Stimulated activated memory B cell treated with anti-CD40 and anti-IgM and Interleukin-4, amounts not matched to agents 10 μg/mL and 1 μg/mL and 100 μg/mL, for 72 hours (primary cell): ENCODE data around the gene CCNK.

Experiments
- ATAC-seq: fragments of 150-1000 bp; cut with Tn5 transposase; 2 replicates; pipeline ENCODE4 v1.10.0; 2021
- H3K27ac Mint-ChIP-seq: one replicate; pipeline ENCODE4 v1.8.0; 2022; ENCODE audit warnings: mild to moderate bottlenecking, mixed read lengths
- H3K27me3 Mint-ChIP-seq: one replicate; pipeline ENCODE4 v1.8.0; 2022; ENCODE audit warnings: mixed read lengths
- H3K36me3 Mint-ChIP-seq: one replicate; pipeline ENCODE4 v1.8.0; 2022; ENCODE audit warnings: mixed read lengths
- H3K4me1 Mint-ChIP-seq: one replicate; pipeline ENCODE4 v1.8.0; 2022; ENCODE audit warnings: mixed read lengths
- H3K4me3 Mint-ChIP-seq: one replicate; pipeline ENCODE4 v1.8.0; 2022; ENCODE audit warnings: mild to moderate bottlenecking, moderate library complexity, mixed read lengths
- H3K9me3 Mint-ChIP-seq: one replicate; pipeline ENCODE4 v1.8.0; 2022; ENCODE audit warnings: mixed read lengths

The CCNK gene

DNA sequence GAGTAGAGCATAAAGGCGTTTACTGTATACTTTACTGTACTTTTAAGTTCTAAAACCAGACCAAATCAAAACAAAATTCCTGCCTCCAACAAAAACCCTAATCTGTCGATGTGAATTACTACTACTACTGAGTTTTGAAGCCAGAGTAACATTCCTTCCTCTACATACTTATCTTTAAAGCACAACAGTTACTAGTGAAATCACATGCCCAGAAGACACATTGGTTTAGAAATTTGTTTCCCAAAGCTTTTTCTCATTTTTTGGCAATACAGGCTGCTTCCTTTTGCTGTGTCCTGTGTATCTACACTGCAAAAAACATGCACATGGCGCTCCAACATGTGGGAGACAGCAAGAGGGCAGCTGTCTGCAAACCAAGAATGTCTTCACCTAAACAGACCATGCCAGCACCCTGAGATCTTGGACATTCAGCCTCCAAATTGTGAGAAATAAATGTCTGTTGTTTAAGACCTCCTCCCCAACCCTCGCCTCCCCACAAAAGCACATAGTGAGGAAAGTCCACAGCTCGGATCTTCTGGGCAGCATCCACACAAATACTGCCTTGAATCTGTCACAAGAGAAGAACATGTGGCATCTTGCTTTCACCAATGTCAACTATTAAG is 21.6 kb upstream of the CCNK start:
- H3K27ac Mint-ChIP-seq: no peak overlapping the region
- no peaks in the 10 kb centered on the region for H3K9me3 Mint-ChIP-seq
- H3K4me3 Mint-ChIP-seq: no peak overlapping the region
- peaks cover 71% of the 10 kb centered on the region for H3K36me3 Mint-ChIP-seq
- H3K4me1 Mint-ChIP-seq: no peaks in the 10 kb centered on the region
- H3K27me3 Mint-ChIP-seq: no peaks in the 10 kb centered on the region
- ATAC-seq: no peak

DNA sequence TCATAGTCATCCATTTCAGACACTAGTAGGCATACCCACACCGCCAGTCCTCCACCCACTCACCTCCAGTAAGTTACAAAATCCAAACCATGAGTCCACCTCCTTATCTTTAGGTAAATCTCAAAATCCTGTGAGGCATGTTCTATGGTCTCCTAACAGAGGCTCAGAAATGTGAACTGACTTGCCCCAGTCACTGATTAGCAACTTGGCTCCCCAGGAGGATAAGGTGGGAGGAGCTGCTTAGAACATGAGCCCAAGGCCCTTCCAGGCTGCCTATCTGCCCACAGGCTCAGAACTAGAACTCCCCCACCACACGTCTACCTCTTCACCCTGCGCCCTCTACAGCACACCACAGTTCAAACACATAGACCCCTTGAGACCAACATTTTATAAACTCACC is 20.4 kb upstream of the CCNK start:
- H3K27me3 Mint-ChIP-seq: no peaks in the 10 kb centered on the region
- peaks cover 73% of the 10 kb centered on the region for H3K36me3 Mint-ChIP-seq
- H3K9me3 Mint-ChIP-seq: no peaks in the 10 kb centered on the region
- no peak for ATAC-seq
- H3K27ac Mint-ChIP-seq: no peak overlapping the region
- H3K4me3 Mint-ChIP-seq: no peak overlapping the region
- no peaks in the 10 kb centered on the region for H3K4me1 Mint-ChIP-seq

DNA sequence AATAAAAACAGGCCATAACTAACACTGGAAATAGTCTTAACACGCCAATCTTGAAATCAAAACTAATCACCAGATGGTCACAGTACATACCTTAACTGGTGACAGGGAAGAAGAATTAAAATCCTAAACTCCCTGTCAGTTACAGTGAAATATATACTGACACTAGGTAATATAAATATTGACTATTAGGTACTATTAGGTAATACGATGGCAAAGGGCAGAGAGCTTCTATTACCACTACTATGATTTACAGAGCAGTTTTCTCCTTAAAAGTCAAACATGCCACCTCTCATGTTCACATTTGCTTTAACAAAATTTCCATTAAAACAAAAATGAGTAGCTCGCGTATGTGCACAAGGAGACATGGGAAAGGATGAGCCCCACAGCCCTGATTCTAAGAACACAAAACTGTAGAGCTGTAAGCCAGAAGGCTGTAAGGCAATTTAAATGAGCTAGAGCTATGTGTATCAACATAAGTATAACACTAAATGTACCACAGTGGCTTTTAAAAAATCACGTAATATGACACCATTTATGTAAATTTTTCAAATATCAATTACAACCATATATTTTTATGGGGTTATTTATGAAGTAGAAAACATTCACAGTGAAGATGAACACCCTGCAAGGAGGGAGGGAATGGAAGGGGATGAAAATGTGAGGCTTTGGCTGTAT is 19.7 kb upstream of the CCNK start:
- Mint-ChIP-seq H3K4me1 (no peaks in the 10 kb centered on the region), H3K9me3 (no peaks in the 10 kb centered on the region), H3K36me3 (peaks cover 72% of the 10 kb centered on the region), H3K27ac (no peak overlapping the region), H3K27me3 (no peaks in the 10 kb centered on the region), H3K4me3 (no peak overlapping the region)
- ATAC-seq: no peak

DNA sequence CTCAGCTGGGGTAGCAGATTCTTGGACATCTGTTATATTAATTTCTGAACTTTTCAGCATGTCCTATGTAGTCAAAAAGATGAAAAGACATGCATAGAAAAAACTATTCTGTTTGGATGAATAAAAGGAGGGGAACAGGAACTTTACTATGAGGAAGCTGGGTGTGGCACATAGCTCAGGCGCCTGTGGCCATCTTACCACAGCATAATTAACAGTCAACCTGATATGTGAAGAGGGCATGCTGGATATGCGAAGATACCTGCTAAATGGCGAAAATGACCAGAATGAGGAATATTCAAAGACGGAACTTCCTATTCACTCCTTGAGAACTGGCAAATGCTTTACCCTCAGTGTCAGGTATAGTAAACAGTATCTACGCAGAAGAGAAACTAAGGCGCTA is 19.0 kb upstream of the CCNK start:
- no peaks in the 10 kb centered on the region for H3K9me3 Mint-ChIP-seq
- H3K36me3 Mint-ChIP-seq: peaks cover 65% of the 10 kb centered on the region
- H3K27me3 Mint-ChIP-seq: no peaks in the 10 kb centered on the region
- no peak overlapping the region for H3K4me3 Mint-ChIP-seq
- H3K4me1 Mint-ChIP-seq: no peaks in the 10 kb centered on the region
- no peak for ATAC-seq
- H3K27ac Mint-ChIP-seq: no peak overlapping the region

DNA sequence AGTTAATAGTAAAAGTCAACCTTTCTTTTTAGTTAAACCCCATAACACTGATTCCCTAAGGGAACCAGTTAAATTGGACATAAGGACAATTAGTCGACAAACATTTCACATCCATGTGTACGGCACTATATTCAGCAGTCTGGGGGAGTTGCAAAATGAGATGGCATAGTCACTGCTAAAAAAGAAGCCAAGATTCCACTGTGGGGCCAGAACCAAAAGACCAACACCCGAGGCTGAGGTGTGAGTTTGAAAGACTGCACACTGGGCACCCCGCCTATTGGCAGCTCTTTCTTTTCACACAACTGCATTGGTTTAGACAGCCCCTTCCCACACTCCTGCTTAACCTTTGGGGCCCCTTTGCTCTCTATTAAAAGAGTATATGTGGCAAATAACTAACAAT is 17.2 kb upstream of the CCNK start:
- no peak for ATAC-seq
- Mint-ChIP-seq H3K27ac (no peak overlapping the region), H3K4me3 (no peak overlapping the region), H3K4me1 (peaks cover 16% of the 10 kb centered on the region), H3K9me3 (no peaks in the 10 kb centered on the region), H3K36me3 (peaks cover 56% of the 10 kb centered on the region), H3K27me3 (no peaks in the 10 kb centered on the region)

DNA sequence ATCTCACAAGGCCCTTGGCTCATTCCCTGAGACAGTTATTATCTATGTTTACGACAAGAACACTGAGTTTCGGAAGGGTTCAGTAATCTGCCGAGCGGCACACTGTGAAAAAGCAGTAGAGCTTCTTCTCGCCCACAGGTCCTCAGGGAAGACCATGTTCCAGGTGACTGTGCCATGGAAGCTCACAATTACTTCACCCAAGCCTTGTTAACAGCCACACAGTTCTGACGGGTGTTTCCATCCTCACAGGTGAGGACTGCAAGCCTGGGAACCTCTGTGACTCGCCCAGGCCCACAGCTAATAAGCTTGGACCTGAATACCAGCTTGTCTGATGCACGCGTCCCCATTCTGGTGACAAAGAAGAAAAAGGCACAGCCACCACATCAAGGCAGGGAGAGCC is 15.9 kb upstream of the CCNK start:
- H3K27me3 Mint-ChIP-seq: no peaks in the 10 kb centered on the region
- H3K4me3 Mint-ChIP-seq: no peak overlapping the region
- peaks cover 24% of the 10 kb centered on the region for H3K4me1 Mint-ChIP-seq
- no peak for ATAC-seq
- H3K27ac Mint-ChIP-seq: no peak overlapping the region
- peaks cover 49% of the 10 kb centered on the region for H3K36me3 Mint-ChIP-seq
- no peaks in the 10 kb centered on the region for H3K9me3 Mint-ChIP-seq

DNA sequence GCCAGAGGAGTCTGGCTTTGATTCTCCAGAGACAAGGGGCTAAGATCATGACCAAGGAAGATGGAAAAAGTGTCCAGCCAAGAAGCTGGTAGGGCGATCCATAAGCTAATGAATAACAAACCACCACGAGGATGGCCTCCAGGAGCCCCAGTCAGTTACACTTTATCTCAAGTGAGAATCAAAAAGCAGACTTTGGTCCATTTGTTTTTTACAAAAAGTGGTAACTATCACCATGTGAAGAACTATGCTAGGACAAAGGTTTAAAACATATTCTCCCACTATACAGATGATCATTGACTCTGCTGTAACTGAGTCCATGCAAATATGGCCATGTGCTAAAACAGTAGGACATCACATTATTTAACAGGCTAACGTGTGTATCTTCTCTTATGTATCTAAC is 14.5 kb upstream of the CCNK start:
- no peak overlapping the region for H3K4me3 Mint-ChIP-seq
- peaks cover 33% of the 10 kb centered on the region for H3K4me1 Mint-ChIP-seq
- H3K9me3 Mint-ChIP-seq: no peaks in the 10 kb centered on the region
- H3K27me3 Mint-ChIP-seq: no peaks in the 10 kb centered on the region
- ATAC-seq: no peak
- H3K36me3 Mint-ChIP-seq: peaks cover 37% of the 10 kb centered on the region
- H3K27ac Mint-ChIP-seq: no peak overlapping the region

DNA sequence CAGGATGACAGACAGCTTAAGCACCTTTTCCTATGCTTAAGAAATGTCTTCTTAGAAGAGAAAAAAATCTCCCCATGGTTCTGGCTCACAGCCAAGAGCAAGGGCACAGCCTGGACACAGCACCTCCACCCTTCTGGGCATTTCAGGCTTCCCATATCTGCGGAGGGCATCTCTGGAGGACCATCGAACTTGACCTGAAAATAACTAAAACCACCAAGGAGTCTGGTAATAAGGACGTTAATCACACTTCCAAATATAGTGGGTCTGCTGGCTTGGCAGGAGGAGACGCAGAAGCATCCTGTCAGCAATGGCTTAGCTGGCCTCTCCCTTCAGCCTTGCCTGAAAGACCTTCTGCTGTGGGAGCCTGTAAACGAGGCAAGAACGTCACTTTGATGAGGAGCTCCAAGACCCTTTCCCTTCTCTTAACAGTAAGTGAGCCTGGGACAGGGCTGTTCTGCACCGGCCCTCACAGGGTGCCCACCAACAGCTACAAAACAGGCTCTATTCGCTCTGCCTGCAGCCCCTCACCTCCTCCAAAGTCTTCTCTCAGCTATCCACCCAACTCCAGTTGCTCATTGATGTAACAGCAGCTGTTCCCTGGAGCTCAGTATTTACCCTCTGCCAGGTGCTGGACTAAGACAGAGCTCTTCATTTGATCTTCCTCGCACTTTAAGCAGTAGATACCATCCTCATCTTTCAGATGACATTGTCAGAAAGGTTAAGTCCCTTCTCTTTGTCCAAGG is 13.7 kb upstream of the CCNK start:
- Mint-ChIP-seq H3K4me3 (no peak overlapping the region), H3K27me3 (no peaks in the 10 kb centered on the region), H3K4me1 (peaks cover 33% of the 10 kb centered on the region)

DNA sequence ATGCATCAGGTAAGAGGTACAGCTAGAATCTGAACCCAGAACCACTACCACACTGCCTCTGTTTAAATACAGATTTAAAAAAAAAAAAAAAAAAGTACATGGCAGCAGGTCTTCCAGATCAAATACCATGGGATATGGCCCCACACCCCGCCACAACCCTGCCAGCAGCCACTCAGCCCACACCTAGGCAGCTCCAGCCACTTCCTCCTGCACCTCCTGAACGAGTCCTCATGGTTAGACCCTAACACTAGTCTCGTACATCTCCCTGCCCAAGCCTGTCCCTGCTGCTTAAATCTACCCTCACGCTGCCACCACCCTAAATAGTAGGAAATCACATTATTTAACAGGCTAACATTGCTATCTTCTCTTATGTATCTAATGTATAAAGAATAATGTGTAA is 13.1 kb upstream of the CCNK start:
- Mint-ChIP-seq H3K27ac (no peak overlapping the region), H3K4me1 (peaks cover 36% of the 10 kb centered on the region), H3K36me3 (peaks cover 24% of the 10 kb centered on the region), H3K9me3 (no peaks in the 10 kb centered on the region), H3K27me3 (no peaks in the 10 kb centered on the region), H3K4me3 (no peak overlapping the region)
- ATAC-seq: no peak

More for the DNA sequence above, 13.7 kb upstream of the CCNK start:
- ATAC-seq: no peak
- H3K36me3 Mint-ChIP-seq: peaks cover 30% of the 10 kb centered on the region
- no peaks in the 10 kb centered on the region for H3K9me3 Mint-ChIP-seq
- H3K27ac Mint-ChIP-seq: no peak overlapping the region

DNA sequence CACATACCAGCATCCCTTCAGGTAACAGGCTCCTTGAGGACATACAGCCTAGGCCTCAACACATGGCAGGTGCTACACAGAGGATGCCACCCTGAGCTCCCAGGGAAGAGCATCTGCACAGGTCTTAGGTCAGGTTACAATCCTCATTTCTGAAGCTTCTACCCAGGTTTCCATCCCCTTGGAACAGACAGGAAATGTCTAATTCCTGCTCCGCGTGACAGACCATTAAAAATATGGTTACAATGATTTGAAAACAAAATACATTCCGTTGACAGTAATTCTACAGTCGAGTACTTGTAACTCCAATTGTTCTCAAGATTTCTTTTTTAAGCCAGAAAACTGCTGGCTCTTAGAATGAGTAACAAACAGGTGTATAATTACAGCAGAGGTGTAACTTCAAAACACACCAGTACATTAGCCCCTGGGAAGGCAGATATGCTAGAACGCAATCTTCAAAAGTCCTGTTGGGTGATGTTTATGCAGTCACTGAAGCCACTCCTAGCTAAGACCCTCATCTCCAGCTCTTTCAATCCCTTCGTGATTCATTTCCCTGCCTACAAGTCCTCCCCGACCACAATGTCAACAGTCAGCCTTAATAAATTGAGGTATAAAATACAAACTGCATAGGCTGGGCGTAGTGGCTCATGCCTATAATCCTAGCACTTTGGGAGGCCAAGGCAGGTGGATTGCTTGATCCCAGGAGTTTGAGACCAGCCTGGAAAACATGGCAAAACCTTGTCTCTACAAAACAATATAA is 12.2 kb upstream of the CCNK start:
- no peak for ATAC-seq
- Mint-ChIP-seq H3K27ac (no peak overlapping the region), H3K27me3 (no peaks in the 10 kb centered on the region), H3K4me3 (no peak overlapping the region), H3K4me1 (peaks cover 38% of the 10 kb centered on the region), H3K9me3 (no peaks in the 10 kb centered on the region), H3K36me3 (peaks cover 15% of the 10 kb centered on the region)

DNA sequence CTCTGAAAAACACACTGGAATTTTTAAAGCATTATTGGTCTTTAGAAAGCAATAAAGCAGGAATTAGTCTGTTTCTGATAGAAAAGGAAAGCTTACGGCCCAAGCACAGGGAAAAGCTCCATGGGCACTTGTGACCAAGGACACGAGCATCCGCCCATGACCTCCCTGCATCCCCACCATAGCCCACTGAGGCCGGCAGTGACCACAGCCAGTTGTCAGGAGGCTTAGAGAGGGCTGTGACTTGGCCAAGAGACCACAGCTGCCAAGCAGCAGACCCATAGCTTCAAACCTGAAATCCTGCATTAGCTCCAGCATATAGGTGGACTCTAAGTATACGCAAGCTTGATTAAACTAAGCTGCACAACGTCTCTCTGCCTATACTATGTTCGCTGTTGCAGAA is 9.5 kb upstream of the CCNK start:
- H3K27me3 Mint-ChIP-seq: no peaks in the 10 kb centered on the region
- H3K4me3 Mint-ChIP-seq: no peak overlapping the region
- no peaks in the 10 kb centered on the region for H3K9me3 Mint-ChIP-seq
- H3K36me3 Mint-ChIP-seq: no peaks in the 10 kb centered on the region
- no peak for ATAC-seq
- H3K4me1 Mint-ChIP-seq: peaks cover 42% of the 10 kb centered on the region
- no peak overlapping the region for H3K27ac Mint-ChIP-seq

DNA sequence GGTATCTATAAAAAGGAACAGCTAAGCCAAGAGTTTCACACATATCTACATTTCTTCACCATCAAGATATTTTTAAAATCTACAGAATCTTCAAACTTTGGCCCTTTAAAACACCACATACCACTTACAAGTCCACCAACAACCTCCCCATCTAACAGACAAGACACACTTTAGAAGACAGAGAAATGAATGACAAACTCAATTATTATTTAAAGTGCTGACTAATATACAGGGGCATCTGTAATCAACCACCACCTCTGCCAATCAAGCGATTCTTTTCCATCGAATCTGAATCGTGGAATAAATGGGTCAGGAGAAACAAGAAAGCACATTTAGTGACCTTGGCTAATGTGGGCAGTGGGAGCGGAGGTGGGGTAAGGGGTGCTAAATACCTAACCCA is 8.3 kb upstream of the CCNK start:
- Mint-ChIP-seq H3K4me3 (no peak overlapping the region), H3K27ac (no peak overlapping the region), H3K4me1 (peaks cover 38% of the 10 kb centered on the region), H3K9me3 (no peaks in the 10 kb centered on the region), H3K27me3 (no peaks in the 10 kb centered on the region), H3K36me3 (peaks cover under 1% of the 10 kb centered on the region)
- no peak for ATAC-seq

DNA sequence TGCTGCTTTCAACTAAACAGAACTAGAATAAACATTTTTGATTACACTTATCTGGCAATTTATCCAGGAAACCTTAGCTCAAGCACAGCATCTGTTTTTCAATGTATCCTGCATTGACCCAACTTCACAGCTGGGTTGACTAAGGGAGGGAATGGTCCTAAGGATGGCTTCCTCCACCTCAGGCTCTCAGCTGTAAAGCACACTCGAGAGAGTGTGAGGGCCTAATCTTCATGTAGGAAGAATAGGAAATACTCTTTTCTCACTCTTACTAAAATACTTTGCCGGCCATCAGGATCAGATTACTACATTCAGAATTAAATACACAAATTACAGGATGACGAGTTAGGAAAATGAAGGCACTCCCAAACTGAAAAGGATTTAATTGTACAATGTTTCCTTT is 7.8 kb upstream of the CCNK start:
- Mint-ChIP-seq H3K9me3 (no peaks in the 10 kb centered on the region), H3K4me1 (peaks cover 38% of the 10 kb centered on the region), H3K27me3 (no peaks in the 10 kb centered on the region), H3K36me3 (peaks cover 5% of the 10 kb centered on the region), H3K4me3 (no peak overlapping the region), H3K27ac (no peak overlapping the region)
- ATAC-seq: no peak

DNA sequence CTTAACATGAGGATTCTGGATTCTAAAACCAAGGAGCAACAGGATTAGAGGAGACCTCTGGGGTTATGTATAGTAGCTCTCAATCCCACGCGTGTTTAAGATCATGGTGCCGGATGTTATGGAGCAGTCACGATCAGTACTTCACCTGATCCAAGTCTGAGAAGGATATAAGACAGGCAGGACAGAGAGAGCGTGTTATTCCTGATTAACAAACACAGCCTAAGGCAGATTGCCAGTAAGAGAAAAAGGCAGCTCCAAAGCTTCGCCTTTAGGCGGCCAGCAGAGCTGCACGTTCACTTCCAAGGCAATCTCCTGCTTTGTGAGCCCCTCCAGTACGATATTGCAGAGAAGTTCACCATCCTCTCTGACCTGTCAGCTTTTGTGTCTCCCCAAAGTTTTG is 6.0 kb upstream of the CCNK start:
- Mint-ChIP-seq H3K36me3 (peaks cover 6% of the 10 kb centered on the region), H3K4me1 (peaks cover 35% of the 10 kb centered on the region), H3K9me3 (no peaks in the 10 kb centered on the region), H3K4me3 (no peak overlapping the region), H3K27ac (no peak overlapping the region), H3K27me3 (no peaks in the 10 kb centered on the region)
- ATAC-seq: no peak

DNA sequence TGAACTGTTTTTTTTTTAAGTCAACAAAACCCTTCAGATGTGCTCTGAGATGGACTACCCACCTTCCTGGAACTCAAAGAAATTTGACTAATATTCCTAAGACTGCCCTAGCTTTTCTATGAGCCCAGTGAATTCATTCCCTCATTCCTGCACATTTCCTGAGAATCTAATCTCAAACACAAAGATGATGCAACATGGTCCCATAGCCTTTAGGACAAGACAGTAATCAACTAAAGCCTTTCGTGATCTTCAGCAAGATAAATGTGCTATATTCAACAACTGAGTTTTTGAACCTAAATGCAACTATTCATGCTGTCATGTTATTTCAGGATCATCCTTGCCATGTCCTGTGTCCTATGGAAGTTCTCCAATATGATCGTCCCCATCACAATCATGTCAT is 5.5 kb upstream of the CCNK start:
- Mint-ChIP-seq H3K4me1 (peaks cover 30% of the 10 kb centered on the region), H3K27ac (no peak overlapping the region), H3K27me3 (no peaks in the 10 kb centered on the region), H3K4me3 (no peak overlapping the region), H3K36me3 (peaks cover 6% of the 10 kb centered on the region), H3K9me3 (no peaks in the 10 kb centered on the region)
- ATAC-seq: no peak
